ENCODE results near the gene STRA6.

STRA6 gene

DNA sequence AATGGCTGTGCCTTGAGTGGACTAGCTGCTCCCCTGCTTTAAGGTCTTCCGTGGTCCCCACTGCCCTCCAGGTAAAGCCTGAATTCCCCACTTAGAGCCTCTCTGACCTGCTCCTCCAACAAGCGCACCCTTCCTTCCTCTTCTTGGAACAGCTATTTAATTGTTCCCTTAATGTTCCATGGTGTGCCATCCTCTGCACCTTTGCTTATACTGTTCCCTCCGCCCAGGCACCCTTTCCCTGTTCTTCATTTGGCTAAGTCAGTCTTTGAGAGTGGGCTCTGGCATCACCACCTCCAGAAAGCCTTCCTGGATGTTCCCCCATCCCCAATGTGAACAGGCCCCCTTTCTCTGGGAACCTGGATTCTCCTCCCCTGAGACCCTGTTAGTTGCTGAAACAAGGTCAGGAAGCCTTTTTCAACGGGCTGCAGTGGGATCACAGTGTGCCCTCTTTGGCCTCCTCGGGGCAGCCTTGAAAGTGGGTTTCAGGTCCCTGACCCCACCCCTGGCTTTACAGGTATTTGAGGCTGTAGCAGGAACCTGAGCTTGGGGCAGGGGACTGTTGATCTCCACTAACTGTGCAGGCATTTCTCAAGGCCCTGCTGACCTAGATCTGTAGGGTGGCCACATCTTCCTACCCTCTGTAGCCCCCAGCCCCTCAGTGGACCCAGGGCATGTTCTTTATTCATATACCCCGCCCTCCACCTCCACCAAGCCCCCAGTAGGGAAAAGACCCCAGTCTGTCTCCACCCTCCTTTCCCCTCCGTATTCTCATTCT is 24.1 kb downstream of the STRA6 start:
- no peak for DNase-seq (ENCODE audit: low read depth)
- TF ChIP-seq CTCF (IDR thresholded peaks at IDR 0.05; ENCODE audit: insufficient read depth, low read depth, low read length, missing control alignments), result no peak
- no peak overlapping the region for H3K4me3 ChIP-seq (ENCODE audit: low read depth, low read length)

DNA sequence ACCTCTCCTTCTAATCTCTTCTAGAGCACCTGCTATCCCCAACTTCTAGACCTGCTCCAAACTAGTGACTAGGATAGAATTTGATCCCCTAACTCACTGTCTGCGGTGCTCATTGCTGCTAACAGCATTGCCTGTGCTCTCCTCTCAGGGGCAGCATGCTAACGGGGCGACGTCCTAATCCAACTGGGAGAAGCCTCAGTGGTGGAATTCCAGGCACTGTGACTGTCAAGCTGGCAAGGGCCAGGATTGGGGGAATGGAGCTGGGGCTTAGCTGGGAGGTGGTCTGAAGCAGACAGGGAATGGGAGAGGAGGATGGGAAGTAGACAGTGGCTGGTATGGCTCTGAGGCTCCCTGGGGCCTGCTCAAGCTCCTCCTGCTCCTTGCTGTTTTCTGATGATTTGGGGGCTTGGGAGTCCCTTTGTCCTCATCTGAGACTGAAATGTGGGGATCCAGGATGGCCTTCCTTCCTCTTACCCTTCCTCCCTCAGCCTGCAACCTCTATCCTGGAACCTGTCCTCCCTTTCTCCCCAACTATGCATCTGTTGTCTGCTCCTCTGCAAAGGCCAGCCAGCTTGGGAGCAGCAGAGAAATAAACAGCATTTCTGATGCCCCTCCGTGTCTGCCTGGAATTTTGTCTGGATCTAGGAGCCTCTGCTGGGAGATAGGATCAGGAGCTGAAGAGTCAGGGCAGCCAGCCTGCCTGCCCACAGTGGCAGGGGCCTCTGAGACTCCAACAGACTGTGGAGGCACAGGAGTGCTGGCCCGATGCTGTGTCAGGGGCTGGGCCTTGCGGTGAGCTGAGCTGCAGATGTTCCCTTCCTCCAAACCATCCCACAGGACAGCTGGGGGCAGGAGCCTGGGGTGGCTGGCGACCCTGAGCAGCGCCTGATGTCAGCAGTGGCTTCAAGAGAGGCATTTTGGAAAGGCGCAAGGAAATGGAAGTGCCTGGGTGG is 26.0 kb downstream of the STRA6 start:
- no peak overlapping the region for H3K4me3 ChIP-seq (ENCODE audit: low read depth, low read length)
- DNase-seq (ENCODE audit: low read depth), result no peak
- TF ChIP-seq CTCF (IDR thresholded peaks at IDR 0.05; ENCODE audit: insufficient read depth, low read depth, low read length, missing control alignments), result no peak

- DNase-seq (ENCODE audit: low read depth), result no peak
- H3K4me3 ChIP-seq (ENCODE audit: low read depth, low read length), result no peak overlapping the region
- no peak for TF ChIP-seq CTCF (IDR thresholded peaks at IDR 0.05; ENCODE audit: insufficient read depth, low read depth, low read length, missing control alignments)
Observed at GRCh38 chr15:74175271-74176191, 27.1 kb downstream of the STRA6 start.

DNA sequence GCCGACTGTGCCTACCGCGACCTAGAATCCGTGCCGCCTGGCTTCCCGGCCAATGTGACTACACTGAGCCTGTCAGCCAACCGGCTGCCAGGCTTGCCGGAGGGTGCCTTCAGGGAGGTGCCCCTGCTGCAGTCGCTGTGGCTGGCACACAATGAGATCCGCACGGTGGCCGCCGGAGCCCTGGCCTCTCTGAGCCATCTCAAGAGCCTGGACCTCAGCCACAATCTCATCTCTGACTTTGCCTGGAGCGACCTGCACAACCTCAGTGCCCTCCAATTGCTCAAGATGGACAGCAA is 27.7 kb downstream of the STRA6 start:
- DNase-seq (ENCODE audit: low read depth), result no peak
- TF ChIP-seq CTCF (IDR thresholded peaks at IDR 0.05; ENCODE audit: insufficient read depth, low read depth, low read length, missing control alignments), result no peak
- no peak overlapping the region for H3K4me3 ChIP-seq (ENCODE audit: low read depth, low read length)

GRCh38 chr15:74174219-74174957 is 28.2 kb downstream of the STRA6 start:
- no peak overlapping the region for H3K4me3 ChIP-seq (ENCODE audit: low read depth, low read length)
- no peak for DNase-seq (ENCODE audit: low read depth)
- TF ChIP-seq CTCF (IDR thresholded peaks at IDR 0.05; ENCODE audit: insufficient read depth, low read depth, low read length, missing control alignments), result no peak

All from GM12865 (cell line).